HL-60 (cell line): ENCODE results near the gene ABCB6.

Source experiments
- DNase-seq, 2 experiments: peaks; one replicate each; pipeline ENCODE4 v3.0.0-alpha.2; 2010 to 2020; ENCODE audit warnings: low read depth in 1 of 2, low spot score in 1 of 2
- H3K27ac ChIP-seq: fragments of 250-450 bp; sonication (Bioruptor Pico); replicated peaks from 2 replicates; pipeline ENCODE4 v1.5.1; 2020; ENCODE audit warnings: mild to moderate bottlenecking, moderate library complexity
- H3K27me3 ChIP-seq: fragments of 250-450 bp; sonication (Bioruptor Pico); 2 replicates; pipeline ENCODE4 v1.5.1; 2021; ENCODE audit warnings: mild to moderate bottlenecking, moderate library complexity; ENCODE audit not compliant: insufficient read depth, poor library complexity, severe bottlenecking
- H3K4me3 ChIP-seq: replicated peaks from 2 replicates; pipeline ENCODE4 v1.5.1; 2011; ENCODE audit warnings: mild to moderate bottlenecking, control low read depth, low read length; ENCODE audit not compliant: insufficient read depth
- CTCF ChIP-seq: IDR thresholded peaks from one replicate; pipeline ENCODE4 v1.5.1; 2011; ENCODE audit warnings: low read length, control low read depth, inconsistent platforms; ENCODE audit not compliant: insufficient read depth
- GABPA ChIP-seq: IDR thresholded peaks from 2 replicates; pipeline ENCODE4 v1.6.1; 2012; ENCODE audit warnings: low read depth
- POLR2AphosphoS5 ChIP-seq: IDR thresholded peaks from 2 replicates; pipeline ENCODE4 v1.6.1; 2012; ENCODE audit warnings: low read depth
- REST ChIP-seq: IDR thresholded peaks from 2 replicates; pipeline ENCODE4 v1.6.1; 2012; ENCODE audit warnings: low read depth; ENCODE audit not compliant: insufficient replicate concordance
- SPI1 ChIP-seq: IDR thresholded peaks from 2 replicates; pipeline ENCODE4 v1.6.1; 2012; ENCODE audit warnings: low read depth, mild to moderate bottlenecking, borderline replicate concordance

Gene ABCB6

DNA sequence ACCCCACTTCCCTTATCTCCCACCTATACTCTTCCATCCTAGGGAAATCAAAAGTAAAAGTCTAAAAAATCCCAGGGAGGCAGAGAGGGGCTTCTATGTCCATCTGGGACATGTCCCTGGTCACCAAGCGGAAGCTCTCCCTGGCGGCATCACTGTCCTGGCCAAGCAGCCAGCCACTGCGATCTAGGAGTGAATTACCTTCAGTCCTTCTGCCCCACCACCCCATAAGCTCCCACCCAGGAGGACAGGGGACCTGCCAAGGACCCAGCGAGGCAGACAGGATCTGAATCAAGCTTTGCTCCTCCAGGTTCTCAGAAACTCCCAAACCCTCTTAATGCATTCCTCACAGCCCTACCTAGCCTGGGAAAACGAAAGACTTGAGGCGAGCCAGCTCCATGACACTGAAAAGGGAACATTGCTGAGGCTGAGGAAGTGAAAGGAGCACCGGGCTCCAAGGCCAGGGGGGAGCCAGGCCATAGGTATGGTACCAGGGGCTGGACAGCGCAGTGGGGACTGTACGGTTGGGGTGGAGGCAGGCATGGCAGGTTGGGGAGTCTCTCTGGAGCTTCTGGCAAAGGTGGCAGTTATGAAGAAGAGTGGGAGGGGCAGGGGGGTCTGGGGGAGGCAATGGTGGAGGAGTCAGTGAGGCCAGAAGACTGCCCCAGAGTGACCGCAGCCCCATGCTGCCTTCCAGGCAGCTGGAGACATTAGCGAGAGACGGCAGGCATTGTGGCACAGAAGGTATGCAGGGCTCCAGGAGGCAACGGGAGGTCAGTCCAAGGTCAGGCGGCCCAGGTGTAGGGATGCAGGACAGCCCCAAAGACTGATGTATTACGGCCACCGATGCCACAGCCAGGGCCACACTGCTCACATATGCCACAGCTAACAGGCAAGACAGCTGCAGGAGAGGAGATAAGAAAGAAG is 46.3 kb downstream of the ABCB6 start:
- H3K4me3 ChIP-seq = no peak overlapping the region

DNA sequence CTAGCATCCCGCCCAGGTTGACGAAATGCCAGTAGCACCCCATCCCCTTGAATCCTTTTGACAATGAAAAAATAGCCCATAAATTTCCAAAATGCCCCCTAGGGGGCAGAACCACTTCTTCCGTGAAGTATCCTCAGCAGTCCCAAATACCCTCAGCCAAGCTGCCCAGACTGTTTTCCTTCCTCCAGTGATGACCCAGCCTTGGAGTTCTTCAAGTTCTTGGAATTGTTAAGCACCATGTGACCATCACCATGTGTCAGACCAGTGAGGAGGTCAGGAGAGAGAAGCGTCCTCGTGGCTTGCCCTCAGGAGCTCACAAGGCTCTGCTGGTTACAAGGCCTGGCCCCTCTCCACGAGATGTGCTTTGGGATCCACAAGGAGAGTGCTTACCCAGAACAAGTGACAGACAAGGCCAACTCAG is 47.5 kb downstream of the ABCB6 start:
- H3K27ac ChIP-seq = no peak overlapping the region
- peak in 1 of 2 experiments; percentile 46 for DNase-seq
- TF ChIP-seq REST (no peak), SPI1 (no peak), POLR2AphosphoS5 (0 out of 2 replicates have a peak, but pooled peaks have one; percentile 31), GABPA (no peak), CTCF (peak; percentile 70)
- H3K4me3 ChIP-seq = no peak overlapping the region
- H3K27me3 ChIP-seq = no peaks in the 10 kb centered on the region

More for the DNA sequence above, 46.3 kb downstream of the ABCB6 start:
- no peak for TF ChIP-seq GABPA
- TF ChIP-seq CTCF = no peak
- no peak for TF ChIP-seq REST
- TF ChIP-seq POLR2AphosphoS5 = no peak
- no peak for TF ChIP-seq SPI1
- H3K27me3 ChIP-seq = no peaks in the 10 kb centered on the region
- no peak overlapping the region for H3K27ac ChIP-seq
- no peak for DNase-seq

GRCh38 chr2:219169930-219170654 is 48.7 kb downstream of the ABCB6 start, which contains the start of gene SLC23A3:
Gene SLC23A3 (minus strand): TSS chr2:219170029. CDS start chr2:219169984, 45 bp downstream.
- H3K27ac ChIP-seq = no peak within 1 kb of the TSS
- DNase-seq = no peak
- no peak within 1 kb of the TSS for H3K4me3 ChIP-seq
- no peaks in the 10 kb centered on the region for H3K27me3 ChIP-seq
- no peak for TF ChIP-seq REST
- no peak for TF ChIP-seq GABPA
- TF ChIP-seq POLR2AphosphoS5 = no peak
- TF ChIP-seq CTCF = no peak
- TF ChIP-seq SPI1 = no peak
